DMS153 treated with DMSO at 0.1 percent for 48 hours (cell line): ENCODE results near the gene SLC12A7.
"Not testable (repeated sequence)": the region's sequence is repeated elsewhere in the genome, so short reads cannot be mapped to it uniquely, and the experiment has no call there.

Experiments used
- DNase-seq: peaks from one replicate; lab custom pipeline; 2025; ENCODE audit not compliant: unreplicated experiment; lab: John Stamatoyannopoulos, UW

Gene SLC12A7

DNA sequence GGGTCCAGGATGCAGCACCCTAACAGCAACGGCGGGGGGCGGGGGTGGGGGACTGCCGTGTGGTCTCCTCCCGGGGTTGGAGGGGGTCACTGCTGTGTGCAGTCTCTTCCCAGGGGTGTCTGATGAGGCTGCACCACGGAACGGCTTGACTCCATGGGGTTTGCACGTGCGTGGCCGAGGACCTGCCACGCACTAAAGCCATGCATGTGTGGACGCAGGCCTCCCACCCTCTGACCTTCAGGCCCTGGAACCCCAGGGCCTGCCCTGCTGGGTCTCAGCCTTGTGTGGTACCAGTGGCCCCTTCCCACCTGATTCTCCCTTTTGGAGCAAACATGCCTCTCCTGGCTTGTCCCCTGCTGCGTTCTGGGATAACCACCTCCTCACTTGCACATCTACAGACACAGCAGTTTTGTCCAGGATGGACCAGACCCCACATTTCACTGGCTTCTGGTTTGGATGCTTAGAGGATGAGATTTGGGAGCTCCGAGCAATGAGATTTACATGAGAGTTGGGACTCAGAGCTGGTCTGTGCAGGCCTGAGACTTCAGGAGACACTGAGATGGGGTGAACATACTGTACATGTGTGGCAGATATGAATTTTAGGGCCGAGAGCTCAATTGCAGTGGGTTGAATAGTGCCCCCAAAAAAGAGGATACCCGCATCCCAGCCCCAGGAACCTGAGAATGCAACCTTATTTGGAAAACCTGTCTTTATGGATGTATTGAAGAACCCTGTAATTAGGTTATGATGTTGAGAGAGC, 45.8 kb downstream of the SLC12A7 start:
- DNase-seq = no peak

DNA sequence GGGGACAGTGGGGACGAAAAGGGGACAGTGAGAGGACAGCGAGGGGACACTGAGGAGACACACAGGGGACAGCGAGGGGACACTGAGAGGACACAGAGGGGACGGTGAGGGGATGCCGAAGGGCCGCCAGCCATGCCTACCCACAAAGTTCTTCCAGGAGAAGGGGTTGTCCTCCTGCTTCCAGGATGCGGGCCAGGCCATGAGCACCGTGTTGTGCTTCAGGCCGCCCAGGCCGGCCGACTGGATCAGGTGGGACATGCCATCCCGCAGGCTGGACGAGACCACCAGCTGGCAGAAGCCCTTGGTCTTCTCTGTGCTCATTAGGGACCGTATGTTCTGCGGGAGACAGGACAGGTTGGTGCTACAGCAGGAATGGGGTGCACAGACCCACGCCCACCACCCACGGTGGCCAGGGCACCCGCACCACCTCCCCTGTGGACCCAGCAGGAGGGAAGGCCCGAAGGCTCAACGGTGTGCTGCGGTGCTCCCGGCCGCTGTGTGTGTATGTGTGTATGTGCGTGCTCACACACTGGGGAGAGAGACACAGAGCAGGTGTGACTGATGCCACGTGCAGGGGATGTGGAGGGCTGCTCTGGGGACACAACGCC, 46.6 kb downstream of the SLC12A7 start:
- DNase-seq = no peak

DNA sequence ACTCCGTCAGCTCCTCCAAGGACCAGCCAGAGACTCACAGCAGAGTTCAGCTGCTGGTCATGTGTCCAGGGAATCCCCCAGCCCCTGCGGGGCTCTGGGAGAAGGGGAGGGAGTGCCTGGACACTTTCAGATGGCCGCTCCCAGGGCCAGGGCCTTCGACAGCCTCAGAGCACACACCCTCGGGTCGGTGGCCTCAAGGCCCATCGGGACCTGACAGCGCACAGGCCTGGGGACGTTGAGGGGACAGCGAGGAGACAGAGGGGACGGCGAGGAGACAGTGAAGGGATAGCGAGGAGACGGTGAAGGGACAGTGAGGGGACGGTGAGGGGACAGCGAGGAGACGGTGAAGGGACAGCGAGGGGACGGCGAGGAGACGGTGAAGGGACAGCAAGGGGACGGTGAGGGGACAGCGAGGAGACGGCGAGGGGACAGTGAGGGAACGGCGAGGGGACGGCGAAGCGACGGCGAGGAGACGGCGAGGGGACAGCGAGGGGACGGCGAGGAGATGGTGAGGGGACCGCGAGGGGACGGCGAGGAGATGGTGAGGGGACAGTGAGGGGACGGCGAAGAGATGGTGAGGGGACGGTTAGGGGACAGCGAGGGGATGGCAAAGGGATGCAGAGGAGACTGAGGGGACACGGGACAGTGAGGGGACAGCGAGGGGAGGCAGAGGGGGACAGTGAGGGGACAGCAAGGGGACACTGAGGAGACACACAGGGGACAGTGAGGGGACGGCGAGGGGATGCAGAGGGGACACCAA, 47.3 kb downstream of the SLC12A7 start:
- no peak for DNase-seq

DNA sequence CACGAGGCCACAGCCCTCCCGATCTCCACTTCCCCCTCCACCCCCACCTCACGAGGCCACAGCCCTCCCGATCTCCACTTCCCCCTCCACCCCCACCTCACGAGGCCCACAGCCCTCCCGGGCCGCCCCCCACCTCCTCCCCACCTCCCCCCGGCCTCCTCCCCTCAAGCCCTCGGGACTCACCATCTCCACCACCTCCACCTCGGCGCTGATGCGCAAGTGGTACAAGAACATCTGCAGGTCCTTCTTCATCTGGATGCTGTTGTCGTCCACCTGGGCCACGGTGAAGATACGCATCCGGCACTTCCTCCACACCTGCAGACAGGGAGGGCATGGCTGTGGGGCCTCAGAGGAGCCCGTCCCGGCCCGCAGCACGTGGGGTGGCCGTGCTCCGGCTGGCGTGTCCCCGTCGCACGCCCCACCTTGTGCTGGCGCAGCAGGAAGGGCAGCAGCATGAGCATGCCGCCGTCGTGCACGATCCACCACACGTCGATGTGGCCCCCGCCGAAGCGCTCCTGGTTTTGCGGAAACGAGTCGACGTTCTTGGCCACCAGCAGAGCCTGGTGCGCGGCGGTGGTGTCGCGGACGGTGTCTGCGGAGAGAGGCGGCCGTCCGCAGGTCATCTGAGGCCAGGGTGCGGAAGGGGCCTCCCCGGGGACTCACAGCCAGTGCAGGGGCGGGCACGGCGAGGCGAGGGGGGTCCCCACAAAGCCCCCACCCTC, 48.0 kb downstream of the SLC12A7 start:
- DNase-seq = no peak

DNA sequence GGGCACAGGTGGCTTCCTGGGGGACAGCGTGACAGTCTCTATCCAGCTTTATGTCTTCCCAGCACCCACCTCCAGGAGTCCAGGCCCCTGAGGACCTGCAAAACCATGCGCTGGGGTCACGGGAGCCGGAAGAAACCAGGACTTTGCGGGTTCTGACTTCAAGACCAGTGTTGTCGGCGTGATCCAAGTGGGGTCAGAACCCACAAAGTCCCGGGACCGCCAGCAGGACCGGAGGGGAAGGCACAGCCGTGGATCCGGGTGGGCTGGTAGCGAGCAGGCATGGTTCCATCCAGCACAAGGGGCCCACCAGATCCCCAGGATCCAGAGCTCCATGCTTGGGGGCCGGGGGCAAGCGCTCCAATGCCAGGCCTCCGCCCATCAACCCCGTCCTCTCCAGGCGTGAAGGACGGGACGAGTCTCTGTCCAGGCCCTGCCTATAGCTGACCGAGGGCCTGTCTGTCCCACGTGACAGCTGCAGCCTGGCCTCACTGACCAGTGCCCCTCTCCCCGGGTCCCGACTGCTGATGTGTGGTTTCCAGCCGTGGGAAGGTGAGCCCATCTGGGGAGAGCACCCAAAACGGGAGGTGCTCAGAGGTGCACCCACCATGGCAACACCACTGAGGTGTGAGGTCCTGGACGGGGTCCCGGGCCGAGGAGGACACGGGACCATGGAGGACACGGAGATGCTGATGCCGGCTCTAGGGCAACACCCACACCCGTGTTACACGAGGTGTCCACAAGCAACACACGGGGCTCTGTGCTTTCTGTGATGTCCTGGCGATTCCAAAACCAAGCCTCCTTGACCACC, 48.9 kb downstream of the SLC12A7 start:
- DNase-seq = no peak

DNA sequence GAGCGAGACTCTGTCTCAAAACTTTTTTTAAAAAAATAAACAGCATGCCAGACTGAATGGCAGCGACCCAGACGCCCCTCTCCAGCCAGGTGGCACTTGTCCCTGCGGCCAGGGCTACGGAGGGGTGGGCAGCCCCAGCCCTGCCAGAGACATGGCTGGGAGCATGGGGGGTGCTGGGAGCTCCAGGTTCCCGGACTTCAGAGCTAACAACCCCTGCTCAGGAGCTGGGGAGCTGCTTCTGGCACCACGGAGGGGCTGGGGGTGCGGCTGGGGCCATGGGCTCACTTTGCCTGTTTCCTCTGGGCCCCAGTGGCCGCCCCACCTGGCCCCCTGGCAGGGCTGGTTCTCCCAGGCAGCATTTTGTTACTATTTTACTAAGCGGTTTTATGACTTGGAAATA, 49.9 kb downstream of the SLC12A7 start:
- no peak for DNase-seq

DNA sequence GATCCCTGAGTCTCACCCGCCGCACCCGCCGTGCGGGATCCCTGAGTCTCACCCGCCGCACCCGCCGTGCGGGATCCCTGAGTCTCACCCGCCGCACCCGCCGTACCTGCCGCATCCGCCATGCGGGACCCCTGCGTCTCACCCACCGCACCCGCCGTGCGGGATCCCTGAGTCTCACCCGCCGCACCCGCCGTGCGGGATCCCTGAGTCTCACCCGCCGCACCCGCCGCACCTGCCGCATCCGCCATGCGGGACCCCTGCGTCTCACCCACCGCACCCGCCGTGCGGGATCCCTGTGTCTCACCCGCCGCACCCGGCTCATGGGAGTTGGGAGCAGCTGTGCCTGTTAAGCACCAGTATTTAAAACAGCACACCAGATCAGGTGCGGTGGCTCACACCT, 50.6 kb downstream of the SLC12A7 start:
- DNase-seq = not testable (repeated sequence)

DNA sequence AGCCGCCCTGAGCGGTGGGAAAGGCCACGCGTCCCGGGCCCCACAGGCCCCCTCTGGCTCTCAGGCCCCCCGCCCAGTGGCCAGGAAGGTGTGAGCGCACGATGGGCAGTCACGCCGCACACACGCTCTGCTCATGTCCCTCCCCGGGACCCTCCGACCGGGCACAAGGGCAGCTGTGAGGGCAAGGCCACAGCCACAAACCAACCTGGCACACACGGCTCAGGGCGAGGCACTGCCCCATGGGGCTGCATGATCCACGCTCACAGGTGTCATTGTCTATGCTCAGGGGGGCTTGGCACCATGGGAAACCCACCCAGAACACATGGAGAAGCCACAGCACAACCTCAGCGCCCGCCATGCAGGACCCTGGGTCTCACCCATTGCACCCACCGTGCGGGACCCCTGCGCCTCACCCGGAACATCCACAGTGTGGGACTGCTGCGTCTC, 51.3 kb downstream of the SLC12A7 start:
- DNase-seq = no peak

DNA sequence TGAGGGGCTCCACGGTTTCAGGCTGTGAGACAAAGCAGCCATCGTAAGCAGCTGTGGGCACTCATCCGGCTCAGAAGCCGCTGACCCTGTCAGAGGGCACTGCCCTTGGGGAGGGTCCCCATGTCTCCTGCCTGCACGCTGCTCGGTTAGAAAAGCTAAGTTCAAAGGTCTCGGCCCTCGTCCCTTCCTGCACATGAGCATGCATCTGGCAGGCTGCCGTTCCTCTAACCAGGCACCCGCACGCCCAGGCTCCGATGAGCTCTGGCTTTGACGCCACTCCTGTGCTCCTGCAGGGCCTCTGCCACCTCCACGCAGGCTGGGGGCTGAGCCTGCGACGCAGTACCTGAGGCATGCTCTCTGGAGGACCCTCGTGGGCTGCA, 52.0 kb downstream of the SLC12A7 start:
- no peak for DNase-seq

DNA sequence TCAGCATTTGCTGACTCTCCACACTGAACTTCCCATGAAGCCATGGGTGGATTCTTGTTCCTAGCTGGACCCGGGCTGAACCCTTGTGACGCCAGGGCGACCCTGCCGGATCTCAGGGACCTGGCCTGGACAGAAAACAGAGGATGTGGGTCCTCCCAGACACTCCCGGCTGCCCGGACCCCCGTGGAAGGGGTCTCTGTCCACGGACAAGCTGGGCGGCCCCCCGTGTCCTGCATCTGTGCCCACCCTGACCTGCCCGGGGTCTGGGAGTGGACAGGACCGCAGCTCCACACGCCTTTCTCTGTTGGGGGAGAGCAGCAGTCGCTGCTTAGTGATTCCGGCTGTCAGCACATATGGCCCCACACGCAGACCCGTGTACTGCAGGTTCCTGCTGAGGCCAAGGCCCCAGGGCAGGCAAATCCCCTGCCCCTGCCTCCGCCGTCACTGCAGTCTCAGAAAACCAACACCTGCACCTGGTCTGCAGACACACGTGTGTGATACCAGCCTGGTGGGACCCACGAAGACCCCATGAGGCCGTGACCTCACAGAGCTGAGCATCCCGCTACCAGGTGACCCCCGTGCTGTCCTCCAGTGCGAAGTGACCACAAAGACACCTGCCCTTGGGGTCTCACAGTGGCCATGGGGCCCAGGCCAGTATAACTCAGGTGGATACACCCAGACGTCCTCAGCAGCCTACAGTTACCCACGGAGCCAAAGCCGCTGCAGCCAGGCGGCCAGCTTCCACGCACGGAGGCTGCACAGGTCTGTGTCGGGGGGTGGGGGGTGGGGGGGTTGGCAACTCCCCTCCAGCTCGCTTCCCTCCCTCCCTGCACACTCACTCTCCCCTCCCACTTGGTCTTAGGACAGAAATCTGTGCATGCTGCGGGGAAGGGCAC, 52.6 kb downstream of the SLC12A7 start:
- DNase-seq = no peak

DNA sequence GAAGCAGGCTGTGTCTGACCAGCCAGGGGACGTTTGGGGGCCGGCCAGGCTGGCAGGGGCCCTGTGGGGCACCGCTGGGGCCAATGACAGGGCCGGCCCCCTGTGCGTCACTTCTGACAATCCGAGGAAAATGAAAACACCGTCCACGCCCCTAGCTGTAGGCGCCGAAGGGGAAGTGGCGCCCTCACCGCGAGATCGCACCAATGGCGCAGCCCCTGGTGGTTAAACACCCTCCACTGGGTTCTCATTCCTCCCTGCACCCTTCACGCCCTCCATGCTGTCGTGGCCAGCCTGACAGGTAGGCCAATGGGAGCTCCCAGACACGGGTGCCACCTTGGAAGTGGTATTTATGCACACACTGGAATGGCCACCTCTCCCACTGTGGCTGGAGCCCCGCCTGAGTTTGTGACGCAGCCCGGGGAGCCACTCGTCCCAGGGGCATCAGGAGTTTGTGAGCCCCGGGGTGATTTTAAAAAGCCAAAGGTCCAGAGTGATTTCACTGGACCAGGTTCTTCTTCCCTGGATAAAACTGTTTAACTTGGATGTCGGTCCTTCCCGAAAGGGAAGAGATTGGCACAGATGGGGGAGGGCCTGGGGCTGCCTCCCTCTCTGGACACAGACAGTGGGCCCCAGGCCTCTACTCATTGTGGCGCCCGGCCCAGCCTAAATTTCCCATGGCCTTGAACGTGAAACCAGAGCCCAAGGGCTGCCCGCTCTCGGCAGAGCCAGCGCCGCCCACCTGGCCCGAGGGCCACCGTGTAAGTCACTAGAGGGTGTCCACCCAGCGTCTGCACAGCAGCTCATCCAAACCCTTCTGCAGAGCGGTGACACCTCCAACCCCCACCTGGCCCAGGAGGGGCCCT, 53.5 kb downstream of the SLC12A7 start:
- DNase-seq = no peak

DNA sequence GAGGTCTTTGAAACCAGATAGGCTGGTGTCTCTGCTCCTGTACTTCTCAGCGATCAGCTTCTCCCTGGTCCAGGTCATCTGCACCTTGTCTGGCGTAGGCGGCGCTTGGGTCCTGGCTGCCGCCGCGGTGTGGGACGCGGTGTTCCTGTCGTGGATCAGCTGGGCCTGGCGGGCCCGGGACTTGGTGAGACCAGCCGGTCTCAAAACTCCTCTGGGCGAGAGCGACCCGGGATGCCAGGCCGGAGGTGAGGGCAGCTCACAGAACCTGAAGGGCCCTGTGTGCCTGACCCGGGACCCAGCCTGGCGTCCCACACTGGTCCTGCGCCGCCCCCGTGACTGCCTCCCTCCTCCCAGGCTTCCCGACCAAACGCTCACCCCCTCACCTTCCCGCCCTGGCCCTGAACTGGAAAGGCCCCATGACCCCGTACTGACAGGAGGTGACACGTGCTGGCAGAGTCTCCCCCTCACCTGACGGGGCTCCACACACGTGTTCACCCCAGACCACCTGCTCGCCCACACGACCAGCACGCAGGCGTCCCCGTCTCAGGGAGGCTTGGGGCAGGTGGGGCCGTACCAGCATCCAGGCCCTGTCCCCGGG, 54.3 kb downstream of the SLC12A7 start:
- no peak for DNase-seq

DNA sequence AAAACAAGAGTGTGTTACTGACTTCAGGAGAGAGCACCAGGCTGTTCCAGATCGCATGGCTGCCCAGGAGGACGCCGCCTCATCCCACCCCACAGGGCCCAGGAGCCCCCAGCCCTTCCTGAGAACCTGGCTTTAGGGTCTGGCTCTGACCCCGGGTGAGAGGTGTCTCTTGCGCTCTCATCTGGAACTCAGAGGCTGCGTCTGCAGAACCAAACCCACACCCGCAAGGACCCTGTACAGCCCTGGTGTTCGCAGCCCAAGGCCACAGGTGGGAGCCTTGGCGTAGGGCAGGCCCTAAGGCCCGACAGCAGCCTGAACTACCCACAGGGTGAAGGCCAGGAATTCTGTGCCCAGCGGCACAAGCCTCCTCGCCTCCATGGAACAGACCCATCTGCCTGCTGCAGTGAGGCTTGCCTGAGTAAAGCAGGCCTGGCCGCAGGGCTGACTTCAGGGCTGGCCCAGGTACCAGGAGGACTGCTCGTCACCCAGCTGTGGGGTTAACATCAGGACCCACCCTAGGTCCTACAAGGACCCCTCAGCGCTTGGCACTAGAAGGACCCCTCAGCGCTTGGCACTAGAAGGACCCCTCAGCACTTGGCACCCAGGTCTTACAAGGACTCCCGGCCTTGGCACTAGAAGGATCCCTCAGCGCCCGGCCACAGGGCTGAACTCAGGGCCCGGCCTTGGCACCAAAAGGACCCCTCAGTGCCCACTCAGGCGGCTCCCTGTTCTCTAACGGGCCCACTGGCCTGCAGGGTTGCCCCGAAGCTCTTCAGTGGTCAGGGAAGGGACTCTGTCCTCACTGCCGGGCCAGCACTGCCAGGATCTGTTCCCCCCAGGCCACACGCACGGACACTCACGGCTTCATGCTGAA, 55.0 kb downstream of the SLC12A7 start:
- no peak for DNase-seq

DNA sequence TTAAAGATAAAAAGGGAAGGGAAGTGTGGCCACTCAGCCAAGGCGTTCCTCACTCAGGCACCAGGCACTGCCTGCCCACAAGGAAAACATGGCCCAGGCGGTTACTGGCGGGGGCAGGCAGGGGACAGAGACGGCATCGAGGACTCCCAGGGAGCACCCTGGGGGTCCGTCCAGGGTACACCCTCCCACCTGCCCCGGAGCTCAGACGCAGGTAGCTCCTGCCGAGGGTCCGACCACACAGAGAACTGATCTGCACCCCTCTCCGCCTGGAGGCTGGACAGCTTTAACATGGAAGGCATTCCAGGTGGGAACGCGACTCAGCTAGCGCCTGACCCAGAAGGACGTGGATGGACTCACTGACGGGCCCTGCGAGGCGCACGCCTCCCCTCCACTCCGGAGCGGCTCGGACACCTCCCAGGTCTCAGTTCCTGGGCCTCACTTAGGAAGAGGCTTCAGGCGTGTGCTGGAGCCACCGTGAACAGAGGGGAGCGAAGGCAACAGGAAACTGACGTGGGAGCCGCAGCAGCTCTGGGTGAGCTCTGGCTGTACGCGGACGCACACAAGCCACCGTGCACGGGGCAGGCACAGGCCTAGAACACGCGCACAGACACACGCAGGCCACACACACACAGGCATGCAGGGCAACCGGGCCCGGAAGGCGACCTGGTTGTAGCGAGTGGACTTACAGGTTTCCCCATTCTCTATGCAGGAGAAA, 55.8 kb downstream of the SLC12A7 start:
- no peak for DNase-seq

DNA sequence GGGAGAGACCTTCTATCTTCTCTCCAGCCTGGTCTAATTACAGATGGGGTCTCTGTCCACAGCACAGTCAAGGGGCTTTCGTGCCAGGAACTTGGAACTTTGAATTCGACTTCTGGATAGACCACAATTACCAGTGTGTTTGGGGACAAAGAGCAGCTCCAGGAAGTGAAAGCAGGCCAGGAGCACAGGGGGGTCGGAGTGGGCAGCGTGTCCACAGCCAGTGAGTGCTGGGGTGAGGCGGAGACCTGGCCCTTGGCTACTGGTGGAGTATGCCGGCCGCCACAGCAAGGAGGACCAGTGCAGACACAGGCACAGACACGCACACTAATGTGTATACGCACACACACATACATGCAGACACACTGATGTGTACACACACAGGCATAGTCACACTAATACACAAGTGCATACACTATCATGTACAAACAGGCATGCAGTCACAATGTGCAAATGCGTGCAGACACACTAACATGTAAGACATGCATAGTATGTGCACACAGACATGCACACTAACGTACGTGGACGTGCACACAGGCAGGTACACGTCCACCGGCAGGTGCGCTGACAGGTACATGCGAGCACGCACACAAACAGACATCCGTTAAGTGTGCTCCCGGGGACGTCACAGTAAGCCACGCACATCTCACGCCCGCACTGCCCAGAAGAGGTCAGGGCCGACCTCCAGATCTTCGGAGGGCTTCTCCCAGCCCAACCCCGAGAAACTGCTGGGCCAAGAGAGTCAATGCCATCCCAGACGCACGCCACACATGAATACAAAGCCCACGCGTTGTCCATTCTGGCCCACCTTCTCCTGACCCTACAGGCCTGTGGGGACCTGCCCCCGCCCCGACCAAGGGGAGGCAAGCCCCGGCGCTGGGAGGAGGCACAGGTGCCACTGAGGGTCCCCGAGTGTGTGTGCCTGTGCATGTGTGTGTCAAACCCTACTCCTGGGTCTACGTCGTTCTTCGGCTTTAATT, 56.8 kb downstream of the SLC12A7 start:
- DNase-seq = no peak
